SKM-1 treated with dmso at 0.1 percent for 144 hours (cell line): ENCODE data around the gene CA9.

Source experiments
- DNase-seq: peaks from one replicate; lab custom pipeline; 2025; ENCODE audit not compliant: unreplicated experiment; lab: John Stamatoyannopoulos, UW

Gene CA9

GRCh38 chr9:35651956-35652828, 21.5 kb upstream of the CA9 start:
- DNase-seq: no peak

GRCh38 chr9:35652829-35653209, 20.9 kb upstream of the CA9 start:
- no peak for DNase-seq

- no peak for DNase-seq
These were observed 20.1 kb upstream of the CA9 start for GRCh38 chr9:35653611-35654010.

GRCh38 chr9:35656348-35656747, 17.4 kb upstream of the CA9 start:
- DNase-seq: no peak

GRCh38 chr9:35656831-35657545, 16.7 kb upstream of the CA9 start:
- DNase-seq: no peak

GRCh38 chr9:35657546-35658136, 16.1 kb upstream of the CA9 start, which contains the start of gene RMRP:
RMRP (minus strand) TSS chr9:35658019.
- DNase-seq: peak; percentile 97

GRCh38 chr9:35658137-35658967, 15.4 kb upstream of the CA9 start, which contains the start of gene CCDC107:
CCDC107 (plus strand) TSS chr9:35658292; CDS start chr9:35658380, 88 bp downstream.
- peak; percentile 68 for DNase-seq

- DNase-seq: no peak
These were observed 14.8 kb upstream of the CA9 start for GRCh38 chr9:35658968-35659220.

GRCh38 chr9:35659340-35659739, 14.4 kb upstream of the CA9 start:
- DNase-seq: no peak

GRCh38 chr9:35660966-35661415, 12.7 kb upstream of the CA9 start:
- DNase-seq: no peak

GRCh38 chr9:35661756-35662350, 11.9 kb upstream of the CA9 start:
- no peak for DNase-seq

GRCh38 chr9:35662437-35662836, 11.3 kb upstream of the CA9 start:
- DNase-seq: no peak

- peak; percentile 82 for DNase-seq
These were observed 8.9 kb upstream of the CA9 start, which contains the start of gene ARHGEF39 for GRCh38 chr9:35664531-35665470. ARHGEF39 (minus strand) TSS chr9:35665195; CDS start chr9:35665169, 26 bp downstream.

- DNase-seq: no peak
These were observed 8.3 kb upstream of the CA9 start for GRCh38 chr9:35665471-35665818.

- DNase-seq: no peak
These were observed 7.7 kb upstream of the CA9 start for GRCh38 chr9:35666045-35666444.

- no peak for DNase-seq
These were observed 7.2 kb upstream of the CA9 start for GRCh38 chr9:35666549-35666948.

- no peak for DNase-seq
These were observed 5.8 kb upstream of the CA9 start for GRCh38 chr9:35667939-35668338.

GRCh38 chr9:35669331-35670145, 4.2 kb upstream of the CA9 start:
- no peak for DNase-seq

- no peak for DNase-seq
These were observed 265 bp downstream of the CA9 start for GRCh38 chr9:35674025-35674361.
